Liver (tissue), 9 donors: ENCODE data around the gene POFUT1. TPM values are rescaled to one million over a fixed set of nuclear protein-coding genes. Genes with fewer than 3 reads are reported as not detected.

Source experiments
- DNase-seq: peaks from one replicate; pipeline ENCODE4 v3.0.0-alpha.2; 2017; ENCODE audit warnings: low spot score
- H3K27ac ChIP-seq, 2 donors: one replicate each; pipeline ENCODE4 v1.7.0; 2013; ENCODE audit warnings: inconsistent platforms in 2 of 2, low read length in 2 of 2, control low read depth in 1 of 2, low read depth in 1 of 2, mild to moderate bottlenecking in 1 of 2
- H3K27me3 ChIP-seq, 4 donors: one replicate each; pipeline versions ENCODE4 v1.6.1 to v1.7.0; 2013; ENCODE audit warnings: low read length in 3 of 4, inconsistent platforms in 1 of 4, mild to moderate bottlenecking in 1 of 4, moderate library complexity in 1 of 4; ENCODE audit not compliant: control insufficient read depth in 4 of 4, insufficient read depth in 4 of 4
- H3K36me3 ChIP-seq, 4 donors: one replicate each; pipeline versions ENCODE4 v1.6.1 to v1.7.0; 2013; ENCODE audit warnings: low read length in 3 of 4, mild to moderate bottlenecking in 3 of 4, low read depth in 1 of 4, moderate library complexity in 1 of 4; ENCODE audit not compliant: control insufficient read depth in 4 of 4, insufficient read depth in 3 of 4
- H3K4me1 ChIP-seq, 4 donors: one replicate each; pipeline versions ENCODE4 v1.6.1 to v1.7.0; 2013; ENCODE audit warnings: low read length in 3 of 4, mild to moderate bottlenecking in 3 of 4, moderate library complexity in 1 of 4; ENCODE audit not compliant: control insufficient read depth in 4 of 4, insufficient read depth in 4 of 4
- H3K4me3 ChIP-seq, 3 donors: one replicate each; pipeline versions ENCODE4 v1.6.1 to v1.7.0; 2013; ENCODE audit warnings: low read length in 3 of 3, control low read depth in 1 of 3, low read depth in 1 of 3, mild to moderate bottlenecking in 1 of 3
- H3K9ac ChIP-seq, 2 donors: one replicate each; pipeline ENCODE4 v1.7.0; 2013; ENCODE audit warnings: low read length in 2 of 2, mild to moderate bottlenecking in 2 of 2, moderate library complexity in 2 of 2, control low read depth in 1 of 2, low read depth in 1 of 2
- H3K9me3 ChIP-seq, 4 donors: one replicate each; pipeline versions ENCODE4 v1.6.1 to v1.7.0; 2013; ENCODE audit warnings: low read length in 3 of 4; ENCODE audit not compliant: control insufficient read depth in 4 of 4
- EGR1 ChIP-seq, 2 donors: IDR thresholded peaks; 2 replicates each; pipeline ENCODE4 v1.6.1; 2016 to 2018; ENCODE audit warnings: antibody characterized with exemption in 2 of 2, low read depth in 2 of 2
- FOXA1 ChIP-seq: IDR thresholded peaks from 2 replicates; pipeline ENCODE4 v1.6.1; 2016; ENCODE audit warnings: antibody characterized with exemption
- FOXA2 ChIP-seq: IDR thresholded peaks from 2 replicates; pipeline ENCODE4 v1.6.1; 2016; ENCODE audit warnings: antibody characterized with exemption
- GABPA ChIP-seq, 2 donors: IDR thresholded peaks in 1 of 2; conservative IDR thresholded peaks in 1 of 2; 2 replicates each; pipeline ENCODE4 v1.6.1; 2016; ENCODE audit warnings: antibody characterized with exemption in 2 of 2, mild to moderate bottlenecking in 1 of 2, moderate library complexity in 1 of 2
- HNF4A ChIP-seq, 2 donors: conservative IDR thresholded peaks; 2 replicates each; pipeline ENCODE4 v1.6.1; 2016; ENCODE audit warnings: antibody characterized with exemption in 2 of 2, mild to moderate bottlenecking in 2 of 2
- HNF4G ChIP-seq: IDR thresholded peaks from 2 replicates; pipeline ENCODE4 v1.6.1; 2016; ENCODE audit warnings: antibody characterized with exemption
- JUND ChIP-seq, 2 donors: IDR thresholded peaks; 2 replicates each; pipeline ENCODE4 v1.6.1; 2016; ENCODE audit warnings: antibody characterized with exemption in 2 of 2
- NR2F2 ChIP-seq: IDR thresholded peaks from 2 replicates; pipeline ENCODE4 v1.6.1; 2016; ENCODE audit warnings: antibody characterized with exemption
- RXRA ChIP-seq, 2 donors: IDR thresholded peaks; 2 replicates each; pipeline ENCODE4 v1.6.1; 2017 to 2018; ENCODE audit warnings: antibody characterized with exemption in 2 of 2, mild to moderate bottlenecking in 1 of 2
- SP1 ChIP-seq: IDR thresholded peaks from 2 replicates; pipeline ENCODE4 v1.6.1; 2018; ENCODE audit warnings: antibody characterized with exemption, mild to moderate bottlenecking
- TAF1 ChIP-seq: conservative IDR thresholded peaks from 2 replicates; pipeline ENCODE4 v1.6.1; 2016; ENCODE audit warnings: antibody characterized with exemption, mild to moderate bottlenecking
- YY1 ChIP-seq: IDR thresholded peaks from 2 replicates; pipeline ENCODE4 v1.6.1; 2016; ENCODE audit warnings: antibody characterized with exemption, mild to moderate bottlenecking
- WGBS: extraction: QIAGEN DNeasy Blood & Tissue Kit; methylation state at CpG from one replicate; pipeline ENCODE4 v1.1.7; 2013; 5-methylcytosine and 5-hydroxymethylcytosine counted together
- polyA plus RNA-seq, 2 donors: library from polyadenylated mRNA; stranded (reverse) in 1 of 2; unstranded in 1 of 2; fragments of 200-250 nt in 1 of 2; fragments of >200 nt in 1 of 2; fragmentation: Nextera tagmentation in 1 of 2; extraction: Ambion mirVana in 1 of 2; gene quantifications; one replicate each; pipeline versions ENCODE4 v1.2.1 to v1.2.3, GENCODE V29; 2013 to 2015
- total RNA-seq, 2 donors: library from RNA; depleted of rRNA; stranded (reverse); fragments of >200 nt; gene quantifications; one replicate each; pipeline ENCODE4 v1.2.3, GENCODE V29; 2014
- TF ChIP-seq, protein P1 (sequence below): IDR thresholded peaks from 2 replicates; pipeline ENCODE4 v1.6.1; 2016; ENCODE audit warnings: antibody characterized with exemption
- TF ChIP-seq, protein P2 (sequence below): IDR thresholded peaks from 2 replicates; pipeline ENCODE4 v1.6.1; 2016; ENCODE audit warnings: antibody characterized with exemption, mild to moderate bottlenecking
- TF ChIP-seq, protein P3 (sequence below): IDR thresholded peaks from 2 replicates; pipeline ENCODE4 v1.6.1; 2016; ENCODE audit warnings: antibody characterized with exemption
- TF ChIP-seq, protein P4 (sequence below): IDR thresholded peaks from 2 replicates; pipeline ENCODE4 v1.6.1; 2016; ENCODE audit warnings: antibody characterized with exemption
- TF ChIP-seq, protein P5 (sequence below): fragments of 150-350 bp; IDR thresholded peaks from 2 replicates; pipeline ENCODE4 v1.5.1; 2017; ENCODE audit warnings: improper control_type of control experiment, low read depth, low read length; ENCODE audit not compliant: missing input control
- donor health status: healthy.
- donor health status: healthy.
- donor health status: healthy.
- donor health status: healthy.
- donor health status: healthy.

Gene POFUT1
- total and polyA plus RNA-seq, 4 donors: 14.6 to 43.3 (median 24.8) TPM

DNA sequence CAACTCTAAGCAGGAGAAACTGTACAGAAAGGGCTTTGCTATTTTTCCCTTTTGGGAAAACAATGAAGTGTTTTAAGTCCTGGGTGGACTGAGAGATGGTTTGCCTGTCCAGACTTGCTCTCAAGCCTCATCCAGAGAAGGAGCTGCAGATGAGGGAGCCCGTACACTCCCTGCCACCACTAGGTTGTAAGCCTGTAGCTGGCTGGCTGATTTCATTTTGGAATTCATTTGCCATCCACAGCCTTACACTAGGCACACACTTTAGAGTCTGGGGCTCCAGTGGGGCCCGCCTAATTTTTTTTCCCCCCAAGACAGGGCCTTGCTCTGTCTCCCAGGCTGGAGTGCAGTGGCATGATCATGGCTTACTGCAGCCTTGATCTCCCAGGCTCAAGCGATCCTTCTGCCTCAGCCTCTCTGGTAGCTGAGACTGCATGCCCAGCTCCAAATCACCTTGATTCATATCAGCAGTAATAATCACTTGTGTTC is 28.4 kb downstream of the POFUT1 start:
- H3K9me3 ChIP-seq: no peaks in the 10 kb centered on the region
- H3K9ac ChIP-seq: no peak overlapping the region
- WGBS: 72% methylated on average over 3 of the region's 3 CpGs
- no peak for TF ChIP-seq HNF4G
- TF ChIP-seq GABPA (IDR thresholded peaks at IDR 0.05 in 1 of 2, conservative IDR thresholded peaks at IDR 0.05 in 1 of 2): no peak
- no peak for TF ChIP-seq HNF4A (conservative IDR thresholded peaks at IDR 0.05)
- TF ChIP-seq, protein P1, sequence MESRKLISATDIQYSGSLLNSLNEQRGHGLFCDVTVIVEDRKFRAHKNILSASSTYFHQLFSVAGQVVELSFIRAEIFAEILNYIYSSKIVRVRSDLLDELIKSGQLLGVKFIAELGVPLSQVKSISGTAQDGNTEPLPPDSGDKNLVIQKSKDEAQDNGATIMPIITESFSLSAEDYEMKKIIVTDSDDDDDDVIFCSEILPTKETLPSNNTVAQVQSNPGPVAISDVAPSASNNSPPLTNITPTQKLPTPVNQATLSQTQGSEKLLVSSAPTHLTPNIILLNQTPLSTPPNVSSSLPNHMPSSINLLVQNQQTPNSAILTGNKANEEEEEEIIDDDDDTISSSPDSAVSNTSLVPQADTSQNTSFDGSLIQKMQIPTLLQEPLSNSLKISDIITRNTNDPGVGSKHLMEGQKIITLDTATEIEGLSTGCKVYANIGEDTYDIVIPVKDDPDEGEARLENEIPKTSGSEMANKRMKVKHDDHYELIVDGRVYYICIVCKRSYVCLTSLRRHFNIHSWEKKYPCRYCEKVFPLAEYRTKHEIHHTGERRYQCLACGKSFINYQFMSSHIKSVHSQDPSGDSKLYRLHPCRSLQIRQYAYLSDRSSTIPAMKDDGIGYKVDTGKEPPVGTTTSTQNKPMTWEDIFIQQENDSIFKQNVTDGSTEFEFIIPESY: no peak
- no peak for TF ChIP-seq JUND (IDR thresholded peaks at IDR 0.05)
- TF ChIP-seq FOXA1: no peak
- TF ChIP-seq, protein P2, sequence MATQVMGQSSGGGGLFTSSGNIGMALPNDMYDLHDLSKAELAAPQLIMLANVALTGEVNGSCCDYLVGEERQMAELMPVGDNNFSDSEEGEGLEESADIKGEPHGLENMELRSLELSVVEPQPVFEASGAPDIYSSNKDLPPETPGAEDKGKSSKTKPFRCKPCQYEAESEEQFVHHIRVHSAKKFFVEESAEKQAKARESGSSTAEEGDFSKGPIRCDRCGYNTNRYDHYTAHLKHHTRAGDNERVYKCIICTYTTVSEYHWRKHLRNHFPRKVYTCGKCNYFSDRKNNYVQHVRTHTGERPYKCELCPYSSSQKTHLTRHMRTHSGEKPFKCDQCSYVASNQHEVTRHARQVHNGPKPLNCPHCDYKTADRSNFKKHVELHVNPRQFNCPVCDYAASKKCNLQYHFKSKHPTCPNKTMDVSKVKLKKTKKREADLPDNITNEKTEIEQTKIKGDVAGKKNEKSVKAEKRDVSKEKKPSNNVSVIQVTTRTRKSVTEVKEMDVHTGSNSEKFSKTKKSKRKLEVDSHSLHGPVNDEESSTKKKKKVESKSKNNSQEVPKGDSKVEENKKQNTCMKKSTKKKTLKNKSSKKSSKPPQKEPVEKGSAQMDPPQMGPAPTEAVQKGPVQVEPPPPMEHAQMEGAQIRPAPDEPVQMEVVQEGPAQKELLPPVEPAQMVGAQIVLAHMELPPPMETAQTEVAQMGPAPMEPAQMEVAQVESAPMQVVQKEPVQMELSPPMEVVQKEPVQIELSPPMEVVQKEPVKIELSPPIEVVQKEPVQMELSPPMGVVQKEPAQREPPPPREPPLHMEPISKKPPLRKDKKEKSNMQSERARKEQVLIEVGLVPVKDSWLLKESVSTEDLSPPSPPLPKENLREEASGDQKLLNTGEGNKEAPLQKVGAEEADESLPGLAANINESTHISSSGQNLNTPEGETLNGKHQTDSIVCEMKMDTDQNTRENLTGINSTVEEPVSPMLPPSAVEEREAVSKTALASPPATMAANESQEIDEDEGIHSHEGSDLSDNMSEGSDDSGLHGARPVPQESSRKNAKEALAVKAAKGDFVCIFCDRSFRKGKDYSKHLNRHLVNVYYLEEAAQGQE: no peak
- TF ChIP-seq SP1: no peak
- TF ChIP-seq TAF1: no peak
- no peak for TF ChIP-seq EGR1 (IDR thresholded peaks at IDR 0.05; ENCODE audit: low read depth in 2 of 2)
- TF ChIP-seq, protein P3, sequence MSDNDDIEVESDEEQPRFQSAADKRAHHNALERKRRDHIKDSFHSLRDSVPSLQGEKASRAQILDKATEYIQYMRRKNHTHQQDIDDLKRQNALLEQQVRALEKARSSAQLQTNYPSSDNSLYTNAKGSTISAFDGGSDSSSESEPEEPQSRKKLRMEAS: no peak
- no peak for TF ChIP-seq YY1
- H3K27ac ChIP-seq: peak overlapping the region; percentile 18 to 72
- DNase-seq: no peak
- no peak overlapping the region for H3K4me3 ChIP-seq
- H3K36me3 ChIP-seq: peaks cover 4 to 37% (median 27%) of the 10 kb centered on the region in 4 donors
- H3K4me1 ChIP-seq: peaks cover 11 to 53% (median 40%) of the 10 kb centered on the region in 4 donors
- H3K27me3 ChIP-seq: no peaks in the 10 kb centered on the region

DNA sequence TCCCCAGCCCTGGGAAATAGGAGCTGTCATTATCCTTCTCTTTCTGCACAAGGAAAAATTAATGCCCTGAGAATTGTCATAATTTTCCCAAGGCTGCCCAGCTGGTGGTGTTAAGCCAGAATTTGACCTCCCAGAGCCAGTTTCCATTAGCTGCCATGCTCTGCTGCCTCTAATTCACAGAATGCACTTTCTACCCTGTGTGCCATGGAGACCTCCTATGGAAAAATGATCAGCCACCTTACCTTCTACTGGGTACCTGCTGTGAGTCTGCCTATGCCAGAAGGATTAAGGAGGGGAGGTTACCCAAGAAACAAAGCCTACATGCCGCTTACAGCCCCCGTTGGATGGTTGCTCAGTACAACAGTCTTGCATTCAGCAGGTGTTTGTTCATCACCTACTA is 29.1 kb downstream of the POFUT1 start:
- Histone ChIP-seq H3K36me3 (peaks cover 0 to 33% (median 25%) of the 10 kb centered on the region in 4 donors), H3K4me1 (peaks cover 11 to 51% (median 38%) of the 10 kb centered on the region in 4 donors), H3K27me3 (no peaks in the 10 kb centered on the region), H3K9ac (no peak overlapping the region), H3K27ac (no peak overlapping the region), H3K9me3 (no peaks in the 10 kb centered on the region), H3K4me3 (no peak overlapping the region)
- 97% methylated on average over 2 of the region's 2 CpGs for WGBS
- DNase-seq: no peak
- TF ChIP-seq YY1 (no peak), JUND (IDR thresholded peaks at IDR 0.05) (no peak), HNF4G (no peak), GABPA (IDR thresholded peaks at IDR 0.05 in 1 of 2, conservative IDR thresholded peaks at IDR 0.05 in 1 of 2) (no peak), TAF1 (no peak), NR2F2 (no peak), HNF4A (conservative IDR thresholded peaks at IDR 0.05) (no peak), RXRA (IDR thresholded peaks at IDR 0.05) (no peak), SP1 (no peak), EGR1 (IDR thresholded peaks at IDR 0.05; ENCODE audit: low read depth in 2 of 2) (no peak), FOXA1 (no peak), FOXA2 (no peak)
- TF ChIP-seq, protein P1: no peak
- TF ChIP-seq, protein P4, sequence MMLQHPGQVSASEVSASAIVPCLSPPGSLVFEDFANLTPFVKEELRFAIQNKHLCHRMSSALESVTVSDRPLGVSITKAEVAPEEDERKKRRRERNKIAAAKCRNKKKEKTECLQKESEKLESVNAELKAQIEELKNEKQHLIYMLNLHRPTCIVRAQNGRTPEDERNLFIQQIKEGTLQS: no peak
- TF ChIP-seq, protein P5, sequence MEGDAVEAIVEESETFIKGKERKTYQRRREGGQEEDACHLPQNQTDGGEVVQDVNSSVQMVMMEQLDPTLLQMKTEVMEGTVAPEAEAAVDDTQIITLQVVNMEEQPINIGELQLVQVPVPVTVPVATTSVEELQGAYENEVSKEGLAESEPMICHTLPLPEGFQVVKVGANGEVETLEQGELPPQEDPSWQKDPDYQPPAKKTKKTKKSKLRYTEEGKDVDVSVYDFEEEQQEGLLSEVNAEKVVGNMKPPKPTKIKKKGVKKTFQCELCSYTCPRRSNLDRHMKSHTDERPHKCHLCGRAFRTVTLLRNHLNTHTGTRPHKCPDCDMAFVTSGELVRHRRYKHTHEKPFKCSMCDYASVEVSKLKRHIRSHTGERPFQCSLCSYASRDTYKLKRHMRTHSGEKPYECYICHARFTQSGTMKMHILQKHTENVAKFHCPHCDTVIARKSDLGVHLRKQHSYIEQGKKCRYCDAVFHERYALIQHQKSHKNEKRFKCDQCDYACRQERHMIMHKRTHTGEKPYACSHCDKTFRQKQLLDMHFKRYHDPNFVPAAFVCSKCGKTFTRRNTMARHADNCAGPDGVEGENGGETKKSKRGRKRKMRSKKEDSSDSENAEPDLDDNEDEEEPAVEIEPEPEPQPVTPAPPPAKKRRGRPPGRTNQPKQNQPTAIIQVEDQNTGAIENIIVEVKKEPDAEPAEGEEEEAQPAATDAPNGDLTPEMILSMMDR: no peak
- TF ChIP-seq, protein P3: no peak
- TF ChIP-seq, protein P2: no peak
